Prostate gland (tissue), 2 donors: Measurements from ENCODE around the gene CORIN. TPM values are rescaled to one million over a fixed set of nuclear protein-coding genes. Genes with fewer than 3 reads are reported as not detected.

Experiments
- DNase-seq: peaks from one replicate; pipeline ENCODE4 v3.0.0-alpha.2; 2019; ENCODE audit warnings: low spot score
- H3K27ac ChIP-seq, 2 donors: fragments of 200-600 bp; sonication (generic); 2 replicates each; pipeline ENCODE4 v1.5.1; 2017 to 2019
- H3K27me3 ChIP-seq: fragments of 200-600 bp; sonication (generic); replicated peaks from 2 replicates; pipeline ENCODE4 v1.5.1; 2019; ENCODE audit not compliant: insufficient read depth
- H3K36me3 ChIP-seq, 2 donors: fragments of 200-600 bp; sonication (generic); 1 replicate in 1 of 2; 2 replicates in 1 of 2; pipeline versions ENCODE4 v1.5.1 to v1.8.1; 2017 to 2019
- H3K4me1 ChIP-seq: fragments of 200-600 bp; sonication (generic); replicated peaks from 2 replicates; pipeline ENCODE4 v1.5.1; 2019
- H3K4me3 ChIP-seq, 2 donors: fragments of 200-600 bp; sonication (generic); 2 replicates each; pipeline ENCODE4 v1.5.1; 2017 to 2019
- H3K9me3 ChIP-seq: fragments of 200-600 bp; sonication (generic); 2 replicates; pipeline ENCODE4 v1.5.1; 2017
- CTCF ChIP-seq, 4 experiments: fragments of 200-600 bp in 2 of 4; fragments of 450-650 bp in 2 of 4; sonication (generic) in 2 of 4; IDR thresholded peaks; 1 replicate in 3 of 4; 2 replicates in 1 of 4; pipeline ENCODE4 v1.5.1; 2016 to 2019; ENCODE audit warnings: antibody characterized with exemption in 4 of 4, mild to moderate bottlenecking in 2 of 4, moderate library complexity in 2 of 4
- POLR2A ChIP-seq: fragments of 450-650 bp; IDR thresholded peaks from one replicate; pipeline ENCODE4 v1.6.1; 2016; ENCODE audit warnings: antibody characterized with exemption, mild to moderate bottlenecking
- POLR2AphosphoS5 ChIP-seq: sonication (generic); formaldehyde crosslinking; IDR thresholded peaks from one replicate; pipeline ENCODE4 v1.6.1; 2017; ENCODE audit warnings: antibody characterized with exemption
- WGBS: methylation state at CpG from one replicate; pipeline ENCODE4 v1.1.5; 2018; 5-methylcytosine and 5-hydroxymethylcytosine counted together
- intact Hi-C: fragments of 100-400 bp; cut with DNase I; formaldehyde crosslinking; loops from one replicate; pipeline ENCODE4 v1.14.2; 2022
- total RNA-seq, 2 donors: library from RNA; depleted of rRNA; stranded (reverse); fragments of >200 nt; gene quantifications; one replicate each; pipeline ENCODE4 v1.1.0, GENCODE V29; 2016

The CORIN gene
- total RNA-seq, 2 donors from 2014 or later = 6.0 to 7.7 TPM

- WGBS = 82% methylated on average over 3 of the region's 3 CpGs
- DNase-seq = no peak
- Histone ChIP-seq H3K27ac (no peak overlapping the region), H3K4me3 (no peak overlapping the region), H3K27me3 (no peaks in the 10 kb centered on the region), H3K4me1 (peaks cover 6% of the 10 kb centered on the region), H3K9me3 (no peaks in the 10 kb centered on the region), H3K36me3 (no peaks in the 10 kb centered on the region)
- intact Hi-C loops = no loop called here
- TF ChIP-seq POLR2A (no peak), POLR2AphosphoS5 (no peak), CTCF (IDR thresholded peaks at IDR 0.05) (no peak)
These were observed 147.3 kb downstream of the CORIN start for GRCh38 chr4:47690611-47691010.

- 70% methylated on average over 9 of the region's 9 CpGs for WGBS
- peak; percentile 26 for DNase-seq
- peak in 3 of 4 experiments; percentile 46 to 49 (median 49) for TF ChIP-seq CTCF (IDR thresholded peaks at IDR 0.05)
- no peak for TF ChIP-seq POLR2AphosphoS5
- TF ChIP-seq POLR2A = no peak
- Histone ChIP-seq H3K36me3 (no peaks in the 10 kb centered on the region), H3K27me3 (no peaks in the 10 kb centered on the region), H3K27ac (no peak overlapping the region), H3K4me1 (no peaks in the 10 kb centered on the region), H3K9me3 (no peaks in the 10 kb centered on the region), H3K4me3 (no peak overlapping the region)
- intact Hi-C loops = loop anchor here (5.0 to 10.0 kb wide), 2 partner anchors 151 to 398 kb away; partner anchors contain the start of gene CORIN
These were observed 151.5 kb downstream of the CORIN start for GRCh38 chr4:47686294-47686872.

DNA sequence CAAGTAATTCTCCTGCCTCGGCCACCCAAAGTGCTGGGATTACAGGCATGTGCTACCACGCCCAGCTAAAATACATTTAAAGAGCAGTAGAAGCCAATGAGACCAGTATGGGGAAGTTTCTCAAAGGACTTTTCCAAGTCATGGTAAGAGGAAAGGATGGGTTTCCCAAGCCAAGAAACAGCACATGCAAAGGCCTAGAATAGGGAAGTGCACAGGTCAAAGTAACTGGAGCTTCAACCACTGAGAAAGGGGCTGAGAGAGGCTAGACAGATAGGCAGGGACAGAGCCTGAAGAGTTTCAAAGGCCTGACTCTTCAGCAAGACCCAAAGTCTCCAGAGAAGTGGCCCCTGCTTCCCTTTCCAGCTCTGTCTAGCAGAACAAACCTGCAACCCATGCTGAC is 162.1 kb downstream of the CORIN start:
- Histone ChIP-seq H3K9me3 (no peaks in the 10 kb centered on the region), H3K36me3 (no peaks in the 10 kb centered on the region), H3K27me3 (no peaks in the 10 kb centered on the region), H3K4me3 (no peak overlapping the region), H3K4me1 (no peaks in the 10 kb centered on the region), H3K27ac (no peak overlapping the region)
- TF ChIP-seq POLR2A = no peak
- TF ChIP-seq CTCF (IDR thresholded peaks at IDR 0.05) = no peak
- TF ChIP-seq POLR2AphosphoS5 = no peak
- intact Hi-C loops = no loop called here
- no peak for DNase-seq
- 98% methylated on average over 2 of the region's 2 CpGs for WGBS

- H3K4me3 ChIP-seq = no peak overlapping the region
- WGBS = 43% methylated on average over 4 of the region's 4 CpGs
These were observed 163.7 kb downstream of the CORIN start for GRCh38 chr4:47674144-47674543.

More at GRCh38 chr4:47674144-47674543, 163.7 kb downstream of the CORIN start:
- Histone ChIP-seq H3K9me3 (no peaks in the 10 kb centered on the region), H3K27ac (no peak overlapping the region), H3K36me3 (no peaks in the 10 kb centered on the region), H3K4me1 (no peaks in the 10 kb centered on the region), H3K27me3 (no peaks in the 10 kb centered on the region)
- TF ChIP-seq POLR2AphosphoS5 = no peak
- TF ChIP-seq CTCF (IDR thresholded peaks at IDR 0.05) = no peak
- no peak for TF ChIP-seq POLR2A
- intact Hi-C loops = no loop called here
- no peak for DNase-seq
